Measurements from ENCODE around the gene JUND.
A peak's percentile ranks its signal among the peaks of the same experiment; 100 is the strongest.

JUND gene

GRCh38 chr19:18294467-18294864, 13.0 kb upstream of the JUND start:
- Histone ChIP-seq H3K9ac (ENCODE audit: low read length) (no peak overlapping the region), H3K36me3 (ENCODE audit: low read length) (no peaks in the 10 kb centered on the region), H3K27ac (ENCODE audit: low read depth, low read length) (no peak overlapping the region), H3K9me2 (replicated peaks; ENCODE audit: insufficient read depth, low read length) (no peaks in the 10 kb centered on the region), H2AFZ (ENCODE audit: low read depth, low read length, severe bottlenecking) (no peak overlapping the region), H3K9me3 (ENCODE audit: insufficient read depth, low read length) (no peaks in the 10 kb centered on the region), H3K4me3 (ENCODE audit: insufficient read depth, low read length, poor library complexity, severe bottlenecking) (no peak overlapping the region), H3K79me2 (ENCODE audit: insufficient read depth, low read length) (no peaks in the 10 kb centered on the region), H4K20me1 (ENCODE audit: low read depth, low read length) (no peaks in the 10 kb centered on the region), H3K4me2 (ENCODE audit: low read depth, low read length, poor library complexity, severe bottlenecking) (no peak overlapping the region), H3F3A (ENCODE audit: insufficient read depth) (peaks cover 4% of the 10 kb centered on the region; the same call in 1 of the 2 replicates), H3K27me3 (ENCODE audit: low read length) (no peaks in the 10 kb centered on the region)
- TF ChIP-seq EZH2phosphoT487 (conservative IDR thresholded peaks at IDR 0.05; ENCODE audit: low read length): no peak
- no peak for TF ChIP-seq CTCF (IDR thresholded peaks at IDR 0.05; ENCODE audit: insufficient read depth, low read length, poor library complexity, severe bottlenecking)

- H3K9me2 ChIP-seq (replicated peaks; ENCODE audit: insufficient read depth, low read length): no peaks in the 10 kb centered on the region
- H4K20me1 ChIP-seq (ENCODE audit: low read depth, low read length): no peaks in the 10 kb centered on the region
- no peak for TF ChIP-seq CTCF (IDR thresholded peaks at IDR 0.05; ENCODE audit: insufficient read depth, low read length, poor library complexity, severe bottlenecking)
- TF ChIP-seq EZH2phosphoT487 (conservative IDR thresholded peaks at IDR 0.05; ENCODE audit: low read length): no peak
- H3K36me3 ChIP-seq (ENCODE audit: low read length): no peaks in the 10 kb centered on the region
- peaks cover 4% of the 10 kb centered on the region; the same call in 1 of the 2 replicates for H3F3A ChIP-seq (ENCODE audit: insufficient read depth)
- no peak overlapping the region for H3K4me3 ChIP-seq (ENCODE audit: insufficient read depth, low read length, poor library complexity, severe bottlenecking)
- H3K4me2 ChIP-seq (ENCODE audit: low read depth, low read length, poor library complexity, severe bottlenecking): no peak overlapping the region
- no peak overlapping the region for H3K9ac ChIP-seq (ENCODE audit: low read length)
- no peaks in the 10 kb centered on the region for H3K9me3 ChIP-seq (ENCODE audit: insufficient read depth, low read length)
- H3K27ac ChIP-seq (ENCODE audit: low read depth, low read length): no peak overlapping the region
- H3K79me2 ChIP-seq (ENCODE audit: insufficient read depth, low read length): no peaks in the 10 kb centered on the region
- no peaks in the 10 kb centered on the region for H3K27me3 ChIP-seq (ENCODE audit: low read length)
- no peak overlapping the region for H2AFZ ChIP-seq (ENCODE audit: low read depth, low read length, severe bottlenecking)
Measured at GRCh38 chr19:18293642-18294466, 12.4 kb upstream of the JUND start.

GRCh38 chr19:18292810-18293641, 11.6 kb upstream of the JUND start:
- Histone ChIP-seq H3K9ac (ENCODE audit: low read length) (peak overlapping the region; percentile 57; the same call in 1 of the 2 replicates), H3K9me3 (ENCODE audit: insufficient read depth, low read length) (no peaks in the 10 kb centered on the region), H3K79me2 (ENCODE audit: insufficient read depth, low read length) (no peaks in the 10 kb centered on the region), H2AFZ (ENCODE audit: low read depth, low read length, severe bottlenecking) (no peak overlapping the region), H3K4me3 (ENCODE audit: insufficient read depth, low read length, poor library complexity, severe bottlenecking) (peak overlapping the region; percentile 53), H4K20me1 (ENCODE audit: low read depth, low read length) (no peaks in the 10 kb centered on the region), H3K9me2 (replicated peaks; ENCODE audit: insufficient read depth, low read length) (no peaks in the 10 kb centered on the region), H3F3A (ENCODE audit: insufficient read depth) (peaks cover 4% of the 10 kb centered on the region; the same call in 1 of the 2 replicates), H3K27ac (ENCODE audit: low read depth, low read length) (no peak overlapping the region), H3K36me3 (ENCODE audit: low read length) (no peaks in the 10 kb centered on the region), H3K4me2 (ENCODE audit: low read depth, low read length, poor library complexity, severe bottlenecking) (peak overlapping the region; percentile 63), H3K27me3 (ENCODE audit: low read length) (no peaks in the 10 kb centered on the region)
- TF ChIP-seq EZH2phosphoT487 (conservative IDR thresholded peaks at IDR 0.05; ENCODE audit: low read length) (no peak), CTCF (IDR thresholded peaks at IDR 0.05; ENCODE audit: insufficient read depth, low read length, poor library complexity, severe bottlenecking) (no peak)

Data from SU-DHL-6 (cell line).